ENCODE results near the gene KLF4.
A peak's percentile ranks its signal among the peaks of the same experiment; 100 is the strongest.
"Not testable (repeated sequence)": the region's sequence is repeated elsewhere in the genome, so short reads cannot be mapped to it uniquely, and the experiment has no call there.

KLF4 gene

GRCh38 chr9:107489687-107490605 is at the start of gene KLF4:
Gene KLF4, minus strand, starts transcription at chr9:107489769. Its CDS starts 597 bp downstream, at chr9:107489172.
- DNase-seq: peak; percentile 52

GRCh38 chr9:107536462-107536861 is 46.9 kb upstream of the KLF4 start:
- no peak for DNase-seq

GRCh38 chr9:107534510-107535078 is 45.0 kb upstream of the KLF4 start:
- DNase-seq: no peak

GRCh38 chr9:107530679-107531078 is 41.1 kb upstream of the KLF4 start:
- DNase-seq: no peak

- no peak for DNase-seq
Measured at GRCh38 chr9:107528686-107529085, 39.1 kb upstream of the KLF4 start.

- no peak for DNase-seq
Measured at GRCh38 chr9:107523539-107523938, 34.0 kb upstream of the KLF4 start.

GRCh38 chr9:107520186-107520585 is 30.6 kb upstream of the KLF4 start:
- no peak for DNase-seq

GRCh38 chr9:107518037-107518807 is 28.7 kb upstream of the KLF4 start:
- no peak for DNase-seq

GRCh38 chr9:107513464-107514100 is 24.0 kb upstream of the KLF4 start:
- DNase-seq: no peak

GRCh38 chr9:107504585-107505455 is 15.3 kb upstream of the KLF4 start:
- no peak for DNase-seq

GRCh38 chr9:107502464-107502863 is 12.9 kb upstream of the KLF4 start:
- DNase-seq: no peak

- not testable (repeated sequence) for DNase-seq
Measured at GRCh38 chr9:107500421-107501200, 11.0 kb upstream of the KLF4 start.

GRCh38 chr9:107496976-107497375 is 7.4 kb upstream of the KLF4 start:
- DNase-seq: no peak

GRCh38 chr9:107492381-107492970 is 2.9 kb upstream of the KLF4 start:
- no peak for DNase-seq

GRCh38 chr9:107491081-107492053 is 1.8 kb upstream of the KLF4 start:
- no peak for DNase-seq

GRCh38 chr9:107490606-107490970 is 1.0 kb upstream of the KLF4 start:
- not testable (repeated sequence) for DNase-seq

GRCh38 chr9:107489144-107489673 is 360 bp downstream of the KLF4 start:
- no peak for DNase-seq

- DNase-seq: peak; percentile 7
Measured at GRCh38 chr9:107488375-107489143, 1.0 kb downstream of the KLF4 start.

All from NCI-H524 treated with DMSO at 0.1 percent for 48 hours (cell line).